ENCODE measurements around the gene GRK1. TPM values are rescaled to one million over a fixed set of nuclear protein-coding genes. Genes with fewer than 3 reads are reported as not detected.

Gene GRK1
- polyA plus RNA-seq, 1 experiment: not detected

- DNase-seq (ENCODE audit: low read depth, low spot score): no peak
These were observed 101.2 kb downstream of the GRK1 start for GRCh38 chr13:113768018-113768905.

GRCh38 chr13:113769106-113769505 lies 102.1 kb downstream of the GRK1 start:
- Histone ChIP-seq H3K9me3 (ENCODE audit: control insufficient read depth, insufficient read depth, low read length) (peaks cover 28% of the 10 kb centered on the region), H3K27me3 (ENCODE audit: control insufficient read depth, insufficient read depth, low read length) (peaks cover 5% of the 10 kb centered on the region), H3K27ac (ENCODE audit: low read depth, low read length) (no peak overlapping the region), H3K4me3 (ENCODE audit: low read depth, low read length) (no peak overlapping the region)
- CTCF ChIA-PET: no interaction called here
- TF ChIP-seq, protein P1, sequence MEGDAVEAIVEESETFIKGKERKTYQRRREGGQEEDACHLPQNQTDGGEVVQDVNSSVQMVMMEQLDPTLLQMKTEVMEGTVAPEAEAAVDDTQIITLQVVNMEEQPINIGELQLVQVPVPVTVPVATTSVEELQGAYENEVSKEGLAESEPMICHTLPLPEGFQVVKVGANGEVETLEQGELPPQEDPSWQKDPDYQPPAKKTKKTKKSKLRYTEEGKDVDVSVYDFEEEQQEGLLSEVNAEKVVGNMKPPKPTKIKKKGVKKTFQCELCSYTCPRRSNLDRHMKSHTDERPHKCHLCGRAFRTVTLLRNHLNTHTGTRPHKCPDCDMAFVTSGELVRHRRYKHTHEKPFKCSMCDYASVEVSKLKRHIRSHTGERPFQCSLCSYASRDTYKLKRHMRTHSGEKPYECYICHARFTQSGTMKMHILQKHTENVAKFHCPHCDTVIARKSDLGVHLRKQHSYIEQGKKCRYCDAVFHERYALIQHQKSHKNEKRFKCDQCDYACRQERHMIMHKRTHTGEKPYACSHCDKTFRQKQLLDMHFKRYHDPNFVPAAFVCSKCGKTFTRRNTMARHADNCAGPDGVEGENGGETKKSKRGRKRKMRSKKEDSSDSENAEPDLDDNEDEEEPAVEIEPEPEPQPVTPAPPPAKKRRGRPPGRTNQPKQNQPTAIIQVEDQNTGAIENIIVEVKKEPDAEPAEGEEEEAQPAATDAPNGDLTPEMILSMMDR (IDR thresholded peaks at IDR 0.05; ENCODE audit: low read depth, low read length): no peak
- DNase-seq (ENCODE audit: low read depth, low spot score): no peak
- POLR2A ChIA-PET: no interaction called here

More at GRCh38 chr13:113768018-113768905, 101.2 kb downstream of the GRK1 start:
- Histone ChIP-seq H3K27me3 (ENCODE audit: control insufficient read depth, insufficient read depth, low read length) (peaks cover 8% of the 10 kb centered on the region), H3K4me3 (ENCODE audit: low read depth, low read length) (no peak overlapping the region), H3K9me3 (ENCODE audit: control insufficient read depth, insufficient read depth, low read length) (peaks cover 24% of the 10 kb centered on the region), H3K27ac (ENCODE audit: low read depth, low read length) (no peak overlapping the region)
- TF ChIP-seq, protein P1 (IDR thresholded peaks at IDR 0.05; ENCODE audit: low read depth, low read length): no peak
- ChIA-PET CTCF (no interaction called here), POLR2A (no interaction called here)

GRCh38 chr13:113769881-113770280 lies 102.9 kb downstream of the GRK1 start:
- peaks cover 28% of the 10 kb centered on the region for H3K9me3 ChIP-seq (ENCODE audit: control insufficient read depth, insufficient read depth, low read length)
- POLR2A ChIA-PET: no interaction called here
- DNase-seq (ENCODE audit: low read depth, low spot score): no peak
- peaks cover 4% of the 10 kb centered on the region for H3K27me3 ChIP-seq (ENCODE audit: control insufficient read depth, insufficient read depth, low read length)
- no peak overlapping the region for H3K4me3 ChIP-seq (ENCODE audit: low read depth, low read length)
- H3K27ac ChIP-seq (ENCODE audit: low read depth, low read length): no peak overlapping the region
- TF ChIP-seq, protein P1 (IDR thresholded peaks at IDR 0.05; ENCODE audit: low read depth, low read length): no peak
- CTCF ChIA-PET: no interaction called here

DNA sequence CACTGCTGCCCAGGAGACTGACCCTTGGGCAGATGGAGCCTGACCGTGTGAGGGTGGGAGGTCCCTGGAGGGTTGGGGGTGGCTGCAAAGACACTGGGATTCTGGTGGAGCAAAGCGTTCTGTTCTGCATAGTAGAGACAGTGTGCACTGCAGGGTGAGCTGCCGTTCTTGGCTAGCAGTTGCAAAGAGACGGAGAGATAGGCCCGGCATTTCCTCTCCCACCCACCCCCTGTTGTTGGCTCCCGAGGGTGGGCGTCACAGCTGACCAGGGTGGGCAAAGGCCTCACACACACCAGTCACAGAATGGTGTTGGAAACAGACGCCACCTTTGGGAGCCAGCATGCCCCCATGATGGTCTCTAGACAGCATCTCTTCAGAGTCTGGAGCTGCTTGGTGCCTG lies 103.4 kb downstream of the GRK1 start:
- POLR2A ChIA-PET: no interaction called here
- no peak for DNase-seq (ENCODE audit: low read depth, low spot score)
- H3K4me3 ChIP-seq (ENCODE audit: low read depth, low read length): no peak overlapping the region
- TF ChIP-seq, protein P1 (IDR thresholded peaks at IDR 0.05; ENCODE audit: low read depth, low read length): no peak
- peaks cover 32% of the 10 kb centered on the region for H3K9me3 ChIP-seq (ENCODE audit: control insufficient read depth, insufficient read depth, low read length)
- H3K27me3 ChIP-seq (ENCODE audit: control insufficient read depth, insufficient read depth, low read length): peaks cover 4% of the 10 kb centered on the region
- CTCF ChIA-PET: no interaction called here
- H3K27ac ChIP-seq (ENCODE audit: low read depth, low read length): no peak overlapping the region

DNA sequence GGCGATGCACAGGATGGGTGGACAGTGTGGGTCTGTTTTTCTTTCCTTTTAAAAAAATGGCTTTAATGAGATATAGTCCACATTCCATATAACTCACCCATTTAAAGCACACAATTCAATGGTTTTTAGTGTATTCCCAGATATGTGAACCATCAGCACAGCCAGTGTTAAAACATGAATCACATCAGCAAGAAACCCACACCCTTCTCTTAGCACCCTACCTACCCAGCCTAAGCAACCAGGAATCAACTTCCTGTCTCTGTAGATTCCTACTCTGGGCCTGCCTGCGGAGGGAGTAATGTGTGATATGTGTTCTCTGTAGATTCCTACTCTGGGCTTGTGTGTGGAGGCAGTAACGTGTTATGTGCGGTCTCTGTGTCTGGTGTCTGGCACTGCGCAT lies 103.9 kb downstream of the GRK1 start:
- POLR2A ChIA-PET: no interaction called here

More for the DNA sequence above, 103.9 kb downstream of the GRK1 start:
- TF ChIP-seq, protein P1 (IDR thresholded peaks at IDR 0.05; ENCODE audit: low read depth, low read length): no peak
- H3K9me3 ChIP-seq (ENCODE audit: control insufficient read depth, insufficient read depth, low read length): peaks cover 37% of the 10 kb centered on the region
- H3K27me3 ChIP-seq (ENCODE audit: control insufficient read depth, insufficient read depth, low read length): peaks cover 4% of the 10 kb centered on the region
- H3K4me3 ChIP-seq (ENCODE audit: low read depth, low read length): no peak overlapping the region
- CTCF ChIA-PET: no interaction called here
- no peak overlapping the region for H3K27ac ChIP-seq (ENCODE audit: low read depth, low read length)
- DNase-seq (ENCODE audit: low read depth, low spot score): no peak

Data from AG04450 (cell line).